Mucosa of rectum (tissue), 2 donors: ENCODE results near the gene ERBB2.
"Not testable (repeated sequence)": the region's sequence is repeated elsewhere in the genome, so short reads cannot be mapped to it uniquely, and the experiment has no call there.

ENCODE experiments used
- H3K27ac ChIP-seq, 2 donors: one replicate each; pipeline ENCODE4 v1.7.0; 2013; ENCODE audit warnings: inconsistent platforms in 2 of 2, low read depth in 2 of 2, low read length in 2 of 2
- H3K27me3 ChIP-seq, 2 donors: one replicate each; pipeline ENCODE4 v1.7.0; 2013; ENCODE audit warnings: low read length in 2 of 2; ENCODE audit not compliant: control insufficient read depth in 2 of 2, insufficient read depth in 2 of 2
- H3K36me3 ChIP-seq, 2 donors: one replicate each; pipeline ENCODE4 v1.7.0; 2013; ENCODE audit warnings: low read length in 2 of 2; ENCODE audit not compliant: control insufficient read depth in 2 of 2, insufficient read depth in 2 of 2
- H3K4me1 ChIP-seq, 2 donors: one replicate each; pipeline ENCODE4 v1.7.0; 2013; ENCODE audit warnings: low read length in 2 of 2, mild to moderate bottlenecking in 1 of 2; ENCODE audit not compliant: control insufficient read depth in 2 of 2, insufficient read depth in 2 of 2
- H3K4me3 ChIP-seq, 2 donors: one replicate each; pipeline ENCODE4 v1.7.0; 2013; ENCODE audit warnings: low read length in 2 of 2
- H3K9ac ChIP-seq, 2 donors: one replicate each; pipeline ENCODE4 v1.7.0; 2013; ENCODE audit warnings: low read length in 2 of 2, low read depth in 1 of 2, mild to moderate bottlenecking in 1 of 2
- H3K9me3 ChIP-seq, 2 donors: one replicate each; pipeline ENCODE4 v1.7.0; 2013; ENCODE audit warnings: low read length in 2 of 2; ENCODE audit not compliant: control insufficient read depth in 2 of 2
- donor health status: healthy.
- donor health status: Normal muscosa, but diverticular disease.

Gene ERBB2

GRCh38 chr17:39695089-39695474 lies 4.8 kb upstream of the ERBB2 start:
- H3K36me3 ChIP-seq: no peaks in the 10 kb centered on the region
- H3K4me1 ChIP-seq: peaks cover 10 to 12% of the 10 kb centered on the region in 2 donors
- H3K9me3 ChIP-seq: no peaks in the 10 kb centered on the region
- H3K4me3 ChIP-seq: no peak overlapping the region
- H3K9ac ChIP-seq: no peak overlapping the region
- peak overlapping the region; percentile 51 to 65 for H3K27ac ChIP-seq
- H3K27me3 ChIP-seq: no peaks in the 10 kb centered on the region

DNA sequence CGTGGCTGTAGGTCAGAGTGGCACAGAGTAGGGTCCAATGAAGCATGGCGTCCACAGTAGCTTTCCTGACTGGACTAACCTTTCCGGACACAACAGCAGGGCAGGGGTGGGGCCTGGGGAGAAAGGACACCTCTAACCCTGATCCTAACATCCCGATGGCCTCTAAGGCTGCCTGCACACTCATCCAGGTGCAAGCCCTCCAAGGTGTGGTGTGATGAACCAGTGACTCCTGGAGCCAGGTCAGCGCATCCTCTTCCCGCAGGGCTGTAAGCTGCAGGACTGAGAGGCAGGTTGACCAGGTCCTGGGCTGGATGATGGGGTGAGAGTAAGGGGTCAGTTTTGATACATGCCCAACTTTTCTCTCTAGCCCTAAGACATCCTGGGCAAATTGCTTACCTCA lies 3.1 kb upstream of the ERBB2 start:
- Histone ChIP-seq H3K4me1 (peaks cover 13 to 17% of the 10 kb centered on the region in 2 donors), H3K36me3 (no peaks in the 10 kb centered on the region)

GRCh38 chr17:39697961-39698360 lies 1.9 kb upstream of the ERBB2 start:
- no peak overlapping the region for H3K9ac ChIP-seq
- peaks cover 21 to 29% of the 10 kb centered on the region in 2 donors for H3K4me1 ChIP-seq
- no peak overlapping the region for H3K27ac ChIP-seq
- no peak overlapping the region for H3K4me3 ChIP-seq
- no peaks in the 10 kb centered on the region for H3K27me3 ChIP-seq
- H3K36me3 ChIP-seq: no peaks in the 10 kb centered on the region
- no peaks in the 10 kb centered on the region for H3K9me3 ChIP-seq

More for the DNA sequence above, 3.1 kb upstream of the ERBB2 start:
- Histone ChIP-seq H3K4me3 (no peak overlapping the region), H3K27me3 (no peaks in the 10 kb centered on the region), H3K27ac (no peak overlapping the region), H3K9ac (no peak overlapping the region), H3K9me3 (no peaks in the 10 kb centered on the region)

DNA sequence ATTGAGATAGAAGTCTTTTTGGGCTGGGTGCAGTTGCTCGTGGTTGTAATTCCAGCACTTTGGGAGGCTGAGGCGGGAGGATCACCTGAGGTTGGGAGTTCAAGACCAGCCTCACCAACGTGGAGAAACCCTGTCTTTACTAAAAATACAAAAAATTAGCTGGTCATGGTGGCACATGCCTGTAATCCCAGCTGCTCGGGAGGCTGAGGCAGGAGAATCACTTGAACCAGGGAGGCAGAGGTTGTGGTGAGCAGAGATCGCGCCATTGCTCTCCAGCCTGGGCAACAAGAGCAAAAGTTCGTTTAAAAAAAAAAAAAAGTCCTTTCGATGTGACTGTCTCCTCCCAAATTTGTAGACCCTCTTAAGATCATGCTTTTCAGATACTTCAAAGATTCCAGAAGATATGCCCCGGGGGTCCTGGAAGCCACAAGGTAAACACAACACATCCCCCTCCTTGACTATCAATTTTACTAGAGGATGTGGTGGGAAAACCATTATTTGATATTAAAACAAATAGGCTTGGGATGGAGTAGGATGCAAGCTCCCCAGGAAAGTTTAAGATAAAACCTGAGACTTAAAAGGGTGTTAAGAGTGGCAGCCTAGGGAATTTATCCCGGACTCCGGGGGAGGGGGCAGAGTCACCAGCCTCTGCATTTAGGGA lies 577 bp upstream of the ERBB2 start:
- not testable (repeated sequence) for H3K27me3 ChIP-seq, H3K36me3 ChIP-seq, H3K9me3 ChIP-seq
- Histone ChIP-seq H3K27ac (peak overlapping the region; percentile 93 to 95), H3K9ac (peak overlapping the region; percentile 70 to 92), H3K4me3 (peak overlapping the region; percentile 83 to 93), H3K4me1 (peaks cover 33 to 42% of the 10 kb centered on the region in 2 donors)

DNA sequence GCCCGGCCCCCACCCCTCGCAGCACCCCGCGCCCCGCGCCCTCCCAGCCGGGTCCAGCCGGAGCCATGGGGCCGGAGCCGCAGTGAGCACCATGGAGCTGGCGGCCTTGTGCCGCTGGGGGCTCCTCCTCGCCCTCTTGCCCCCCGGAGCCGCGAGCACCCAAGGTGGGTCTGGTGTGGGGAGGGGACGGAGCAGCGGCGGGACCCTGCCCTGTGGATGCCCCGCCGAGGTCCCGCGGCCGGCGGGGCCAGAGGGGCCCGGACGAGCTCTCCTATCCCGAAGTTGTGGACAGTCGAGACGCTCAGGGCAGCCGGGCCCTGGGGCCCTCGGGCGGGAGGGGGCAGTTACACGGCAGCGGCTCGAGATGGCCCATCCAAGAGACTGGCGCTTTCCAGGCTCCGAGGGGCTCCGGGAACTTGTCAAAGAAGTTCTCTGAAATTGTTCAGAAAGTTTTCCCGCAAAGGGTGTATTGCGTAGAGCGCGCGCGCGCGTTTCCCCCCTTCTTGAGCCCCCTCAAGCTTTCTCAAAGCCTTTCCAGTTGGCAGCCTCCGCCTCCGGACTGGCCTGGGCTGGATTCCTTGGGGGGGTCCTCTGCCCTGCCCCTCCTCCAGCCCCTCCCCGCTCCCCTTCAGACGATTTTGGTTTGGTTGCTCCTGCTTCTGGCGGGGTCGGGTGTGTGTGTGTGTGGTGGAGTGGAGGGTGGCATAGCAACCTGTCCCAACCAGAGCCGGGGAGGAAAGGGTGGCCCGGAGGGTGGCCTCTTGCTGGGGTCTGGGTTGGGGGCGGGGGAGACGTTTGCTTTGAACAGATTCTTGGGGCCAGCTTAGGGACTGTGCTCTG lies 504 bp downstream of the ERBB2 start:
- peaks cover 0 to 3% of the 10 kb centered on the region in 2 donors for H3K36me3 ChIP-seq
- H3K9me3 ChIP-seq: no peaks in the 10 kb centered on the region
- H3K27ac ChIP-seq: peak overlapping the region; percentile 93 to 95
- peak overlapping the region; percentile 82 to 92 for H3K9ac ChIP-seq
- H3K4me1 ChIP-seq: peaks cover 38 to 47% of the 10 kb centered on the region in 2 donors
- H3K27me3 ChIP-seq: no peaks in the 10 kb centered on the region
- peak overlapping the region; percentile 83 to 93 for H3K4me3 ChIP-seq

GRCh38 chr17:39701012-39701783 lies 1.3 kb downstream of the ERBB2 start:
- H3K36me3 ChIP-seq: peaks cover 0 to 3% of the 10 kb centered on the region in 2 donors
- H3K4me3 ChIP-seq: peak overlapping the region; percentile 83 to 93
- no peaks in the 10 kb centered on the region for H3K27me3 ChIP-seq
- H3K9ac ChIP-seq: peak overlapping the region; percentile 82 to 92
- peak overlapping the region; percentile 93 to 95 for H3K27ac ChIP-seq
- no peaks in the 10 kb centered on the region for H3K9me3 ChIP-seq
- H3K4me1 ChIP-seq: peaks cover 43 to 51% of the 10 kb centered on the region in 2 donors

- Histone ChIP-seq H3K27me3 (no peaks in the 10 kb centered on the region), H3K4me1 (peaks cover 50 to 58% of the 10 kb centered on the region in 2 donors), H3K9ac (peak overlapping the region; percentile 82 to 92), H3K36me3 (peaks cover 0 to 5% of the 10 kb centered on the region in 2 donors), H3K27ac (peak overlapping the region; percentile 93 to 95), H3K4me3 (peak overlapping the region; percentile 83 to 93), H3K9me3 (no peaks in the 10 kb centered on the region)
Observed at GRCh38 chr17:39701784-39702422, 2.0 kb downstream of the ERBB2 start.

GRCh38 chr17:39702901-39703893 lies 3.3 kb downstream of the ERBB2 start:
- no peaks in the 10 kb centered on the region for H3K9me3 ChIP-seq
- H3K4me3 ChIP-seq: no peak overlapping the region
- H3K27me3 ChIP-seq: no peaks in the 10 kb centered on the region
- H3K36me3 ChIP-seq: peaks cover 7 to 9% of the 10 kb centered on the region in 2 donors
- H3K4me1 ChIP-seq: peaks cover 59 to 67% of the 10 kb centered on the region in 2 donors
- H3K9ac ChIP-seq: peak overlapping the region in 1 of 2 donors; percentile 8
- peak overlapping the region; percentile 49 to 95 for H3K27ac ChIP-seq

GRCh38 chr17:39703913-39704312 lies 4.0 kb downstream of the ERBB2 start:
- peaks cover 62 to 68% of the 10 kb centered on the region in 2 donors for H3K4me1 ChIP-seq
- H3K4me3 ChIP-seq: no peak overlapping the region
- H3K36me3 ChIP-seq: peaks cover 14 to 16% of the 10 kb centered on the region in 2 donors
- H3K27me3 ChIP-seq: no peaks in the 10 kb centered on the region
- peak overlapping the region; percentile 49 to 95 for H3K27ac ChIP-seq
- no peak overlapping the region for H3K9ac ChIP-seq
- no peaks in the 10 kb centered on the region for H3K9me3 ChIP-seq
